Stimulated activated CD4-positive, alpha-beta T cell treated with anti-CD3 and anti-CD28 coated beads, Interleukin-4, amount 100 ng/mL, for 4 hours (primary cell): ENCODE measurements around the gene ZBTB46.
A peak's percentile ranks its signal among the peaks of the same experiment; 100 is the strongest.

Source experiments
- DNase-seq, 2 experiments: peaks; one replicate each; pipeline ENCODE4 v3.0.0-alpha.2; 2020

The ZBTB46 gene

DNA sequence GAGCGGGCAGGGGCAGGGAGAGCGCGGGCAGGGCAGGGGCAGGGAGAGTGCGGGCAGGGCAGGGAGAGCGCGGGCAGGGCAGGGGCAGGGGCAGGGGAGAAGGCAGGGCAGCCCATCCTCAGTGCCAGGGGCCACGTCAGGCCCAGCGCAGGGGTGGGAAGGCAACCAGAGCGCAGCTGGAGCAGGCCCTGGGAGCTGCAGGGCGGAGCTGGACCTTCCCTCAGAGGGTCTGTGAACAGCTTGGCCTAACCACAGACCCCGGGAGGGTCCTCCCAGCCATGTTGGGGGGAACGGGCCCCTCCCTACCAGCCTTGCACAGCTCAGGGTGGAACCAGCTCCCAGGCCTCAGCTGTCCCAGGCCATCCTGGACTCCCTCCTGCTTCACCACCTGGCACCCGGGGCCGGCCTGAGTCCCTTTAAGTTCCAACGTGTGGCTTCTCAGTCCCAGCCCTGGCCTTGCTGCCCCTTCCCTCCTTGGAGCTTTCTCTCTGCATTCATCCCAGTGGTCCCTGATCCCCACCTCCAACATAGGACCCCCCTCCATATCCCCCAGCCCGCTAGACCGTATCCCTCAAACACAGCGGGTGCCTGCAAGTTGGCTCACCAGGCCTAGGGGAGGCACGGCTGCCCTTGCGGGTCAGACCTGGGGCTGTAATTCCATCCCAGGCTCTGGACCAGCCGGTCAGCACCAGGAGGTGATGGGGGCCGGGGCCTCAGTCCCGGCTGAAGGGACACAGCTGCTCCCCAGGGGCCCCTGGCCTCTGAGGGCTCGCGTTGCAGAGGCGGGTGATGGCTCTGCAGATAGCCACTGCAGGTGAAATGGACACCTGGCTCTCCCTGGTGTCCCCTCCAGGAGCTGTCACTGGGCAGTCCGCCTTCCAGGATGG lies 5.6 kb upstream of the ZBTB46 start:
- DNase-seq: no peak

GRCh38 chr20:63835021-63835858 lies 4.2 kb upstream of the ZBTB46 start:
- DNase-seq: no peak

DNA sequence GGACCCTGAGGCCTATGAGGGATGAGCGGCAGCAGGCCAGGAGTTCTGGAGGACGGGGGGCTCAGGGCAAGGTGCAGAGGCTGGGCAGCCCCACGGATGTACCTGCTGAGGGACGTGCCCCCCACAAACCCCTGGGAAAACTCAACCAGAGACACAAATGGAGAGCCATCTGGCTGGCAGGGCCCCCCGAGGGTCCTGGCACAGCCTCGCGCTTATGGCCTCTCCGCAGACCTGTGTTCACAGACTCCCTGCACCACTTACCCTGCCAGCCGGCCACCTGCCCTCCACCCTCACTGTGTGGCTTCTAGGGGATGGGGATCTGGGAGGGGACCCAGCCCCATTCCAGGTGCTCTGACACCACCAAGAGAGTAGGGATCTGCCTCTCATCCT lies 3.4 kb upstream of the ZBTB46 start:
- no peak for DNase-seq

- no peak for DNase-seq
These were observed 2.9 kb upstream of the ZBTB46 start for GRCh38 chr20:63833776-63834490.

GRCh38 chr20:63831993-63832686 lies 1.1 kb upstream of the ZBTB46 start:
- DNase-seq: no peak

GRCh38 chr20:63831646-63831992 lies 555 bp upstream of the ZBTB46 start:
- no peak for DNase-seq

GRCh38 chr20:63829945-63830835 lies 874 bp downstream of the ZBTB46 start:
- peak in 1 of 2 experiments; percentile 21 for DNase-seq

GRCh38 chr20:63829603-63829944 lies 1.5 kb downstream of the ZBTB46 start:
- peak in 1 of 2 experiments; percentile 10 for DNase-seq

- no peak for DNase-seq
These were observed 2.1 kb downstream of the ZBTB46 start for GRCh38 chr20:63828951-63829350.

- no peak for DNase-seq
These were observed 2.5 kb downstream of the ZBTB46 start for GRCh38 chr20:63828545-63828944.

DNA sequence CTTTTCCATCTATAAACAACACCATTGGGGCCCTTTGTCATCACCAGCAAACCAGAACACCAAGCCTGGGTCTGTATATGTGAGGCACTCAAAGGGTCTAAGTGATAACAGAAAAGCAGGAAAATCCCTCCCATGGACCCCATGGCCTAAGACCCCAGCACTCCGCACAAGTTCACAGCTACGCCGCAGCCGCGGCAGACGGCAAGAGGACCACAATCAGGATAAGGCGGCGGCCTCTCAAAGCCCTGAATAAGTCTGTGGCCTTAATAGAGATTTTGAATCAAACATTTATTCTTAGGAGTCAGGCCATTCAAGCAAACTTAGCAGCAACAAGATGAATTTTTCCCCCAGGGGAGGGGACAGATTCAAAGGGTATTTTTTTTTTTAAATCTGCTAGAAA lies 2.9 kb downstream of the ZBTB46 start:
- no peak for DNase-seq

DNA sequence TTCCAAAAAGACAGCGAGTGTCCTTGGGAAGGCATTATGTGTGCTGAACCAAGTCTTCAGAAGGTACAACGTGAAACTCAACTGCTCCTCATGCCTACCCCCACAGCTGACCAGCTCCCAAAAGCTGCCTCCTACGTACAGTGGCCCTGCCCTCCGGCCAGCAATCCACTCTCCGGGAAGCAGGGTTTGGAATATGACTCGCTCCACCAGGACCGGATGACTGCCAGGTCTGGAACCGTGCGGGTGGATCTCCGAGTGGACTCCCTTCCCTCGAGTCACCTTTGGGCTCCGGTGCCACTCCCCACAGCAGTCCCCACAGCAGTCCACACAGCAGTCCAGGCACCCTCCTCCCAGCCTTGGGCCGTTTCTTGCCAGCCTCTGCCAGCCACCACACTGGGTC lies 4.3 kb downstream of the ZBTB46 start:
- DNase-seq: no peak

GRCh38 chr20:63825331-63826118 lies 5.5 kb downstream of the ZBTB46 start:
- DNase-seq: no peak

DNA sequence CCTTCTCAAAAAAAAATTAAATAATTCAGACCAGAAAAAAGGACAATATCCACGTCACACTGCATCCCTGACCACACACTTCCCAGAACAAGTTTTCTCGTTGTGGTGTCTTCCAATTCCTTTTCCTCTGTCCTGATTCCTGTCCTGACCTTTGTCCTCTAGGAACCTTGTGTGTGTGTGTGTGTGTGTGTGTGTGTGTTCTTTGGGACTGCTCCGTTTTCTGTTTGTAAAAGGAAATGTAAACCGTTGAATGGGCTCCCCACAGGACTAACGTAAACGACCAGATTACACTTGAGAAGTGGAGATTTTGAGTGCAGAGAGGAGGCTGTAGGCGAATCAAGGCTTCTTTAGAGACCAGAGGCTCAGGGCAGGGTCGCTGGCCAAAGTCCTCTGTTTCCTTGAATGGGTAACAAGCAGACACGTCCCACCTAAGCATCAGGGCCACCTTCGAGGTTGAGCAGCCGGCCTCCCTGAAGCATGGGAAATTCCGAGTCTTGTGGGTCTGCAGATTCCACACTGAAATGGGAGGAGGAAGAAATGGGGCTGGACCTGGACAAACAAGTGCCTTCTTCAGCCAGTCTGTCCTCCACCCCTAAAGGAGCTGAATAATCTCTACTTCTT lies 7.3 kb downstream of the ZBTB46 start:
- no peak for DNase-seq

DNA sequence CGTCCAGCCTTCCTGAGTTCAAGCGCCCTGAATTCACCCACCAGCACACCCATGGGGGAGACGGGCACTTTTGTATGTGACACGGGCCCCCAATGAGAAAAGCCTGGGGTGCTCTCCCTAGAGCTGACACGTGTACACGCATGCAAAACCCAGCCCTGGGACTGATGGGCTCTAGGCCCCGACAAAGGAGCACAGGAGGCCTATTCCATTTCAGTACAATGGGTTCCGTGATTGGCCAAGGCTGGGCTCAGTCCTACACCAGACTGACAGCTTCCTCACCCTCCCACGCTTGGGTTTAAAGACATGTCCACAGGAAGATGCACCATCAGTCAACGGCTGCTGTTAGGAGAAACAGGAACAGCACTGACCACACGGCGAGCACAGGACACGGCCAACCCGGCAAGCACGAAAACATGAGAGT lies 8.8 kb downstream of the ZBTB46 start:
- no peak for DNase-seq

DNA sequence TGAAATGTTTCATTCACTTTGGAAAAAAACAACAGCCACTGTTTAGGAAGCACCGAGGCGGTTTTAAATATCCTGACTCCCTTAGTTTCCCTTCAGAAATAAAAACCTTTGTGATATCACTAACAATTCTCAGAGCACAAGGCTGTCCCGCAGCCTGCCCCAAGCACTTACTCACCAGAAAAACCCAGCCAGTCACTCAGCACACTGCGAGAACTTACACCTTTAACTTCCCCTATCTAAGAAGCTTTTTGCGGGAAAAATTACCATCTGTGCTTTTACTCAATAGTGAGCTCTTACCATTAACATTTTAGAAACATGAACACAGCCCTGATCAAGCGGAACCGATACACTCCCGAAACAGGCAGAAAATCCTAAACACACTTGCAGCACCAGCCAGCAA lies 9.3 kb downstream of the ZBTB46 start:
- no peak for DNase-seq

DNA sequence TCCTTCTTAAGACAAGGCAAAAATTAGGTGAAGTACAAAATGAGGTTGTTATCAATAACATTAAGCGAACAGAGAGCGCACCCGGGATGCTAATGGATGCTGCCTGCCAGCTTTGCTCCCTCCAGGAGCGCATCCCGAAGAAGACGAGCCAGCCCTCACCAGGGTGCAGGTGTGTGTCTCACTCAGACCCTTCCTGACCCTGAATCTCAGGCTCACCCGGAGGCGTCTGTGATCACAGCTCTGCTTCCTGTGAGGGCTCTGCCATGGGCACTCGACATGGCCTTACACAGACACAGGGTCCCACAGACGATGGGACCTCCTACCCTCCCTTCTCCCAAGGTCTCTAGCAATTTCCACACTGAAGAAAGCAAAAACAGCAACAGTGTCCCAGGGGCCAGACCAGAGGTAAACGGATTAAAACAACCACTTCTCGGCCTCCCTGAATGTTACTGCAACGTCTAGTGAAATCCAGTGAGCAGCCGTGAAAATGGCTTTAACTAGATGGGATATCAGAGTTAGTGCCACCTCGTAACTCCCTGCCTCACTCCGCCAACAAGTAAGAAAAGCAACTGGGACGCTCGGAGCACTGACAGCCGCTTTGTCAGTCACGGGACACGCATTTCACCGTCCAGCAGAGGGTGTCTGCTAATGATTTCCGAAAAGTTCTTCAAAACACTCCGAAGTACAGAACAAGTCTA lies 11.7 kb downstream of the ZBTB46 start:
- no peak for DNase-seq

- no peak for DNase-seq
These were observed 15.3 kb downstream of the ZBTB46 start for GRCh38 chr20:63815615-63816253.

- no peak for DNase-seq
These were observed 16.0 kb downstream of the ZBTB46 start for GRCh38 chr20:63814891-63815614.
